Measurements from ENCODE around the gene EDC3. TPM values are rescaled to one million over a fixed set of nuclear protein-coding genes. Genes with fewer than 3 reads are reported as not detected.

The EDC3 gene
- total RNA-seq, 1 experiment from 2014 or later: 62.6 TPM

- intact Hi-C loops (cut with micrococcal nuclease; ENCODE audit: unreplicated experiment): no loop called here
- POLR2A ChIA-PET (ENCODE audit: low non-redundant PET): no interaction called here
- Histone ChIP-seq H3K9me3 (ENCODE audit: low read depth, low read length, poor library complexity, severe bottlenecking) (no peaks in the 10 kb centered on the region), H3K4me1 (ENCODE audit: insufficient read depth, low read length, poor library complexity, severe bottlenecking) (no peaks in the 10 kb centered on the region), H3K36me3 (ENCODE audit: insufficient read depth, low read length, poor library complexity, severe bottlenecking) (no peaks in the 10 kb centered on the region), H3K27ac (ENCODE audit: low read depth, low read length, poor library complexity, severe bottlenecking) (no peak overlapping the region), H3K4me3 (ENCODE audit: low read depth, low read length, poor library complexity, severe bottlenecking) (no peak overlapping the region), H3K27me3 (replicated peaks; ENCODE audit: insufficient read depth, low read depth, low read length, poor library complexity) (peaks cover 17% of the 10 kb centered on the region)
- TF ChIP-seq CTCF (conservative IDR thresholded peaks at IDR 0.05; ENCODE audit: low read depth, low read length): no peak
- TF ChIP-seq EZH2 (IDR thresholded peaks at IDR 0.05; ENCODE audit: borderline replicate concordance, low read depth, low read length, poor library complexity, severe bottlenecking): no peak
- CTCF ChIA-PET: no interaction called here
- DNase-seq (ENCODE audit: low spot score): no peak
- no TSS peak for BruUV-seq (replicated peaks)
These were observed 14.1 kb upstream of the EDC3 start for GRCh38 chr15:74709892-74710291.

DNA sequence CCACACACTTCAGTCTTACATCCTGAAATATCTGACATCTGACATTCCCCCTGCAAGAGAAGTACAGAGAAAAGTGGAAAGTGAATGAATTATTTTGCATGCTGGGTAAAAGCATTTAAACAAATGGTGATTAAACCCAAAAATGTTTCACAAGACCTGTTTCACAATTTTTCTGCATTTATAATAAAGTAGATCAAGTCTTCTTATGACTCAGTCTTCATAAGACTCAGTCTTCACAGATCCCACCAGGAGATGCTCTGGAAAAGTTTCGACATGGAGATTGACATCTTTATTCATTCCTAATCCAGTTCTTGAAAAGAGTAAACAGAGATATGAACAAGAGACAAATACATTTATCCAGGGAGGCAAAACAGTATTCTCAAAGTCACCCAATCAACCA, 13.2 kb upstream of the EDC3 start:
- H3K27me3 ChIP-seq (replicated peaks; ENCODE audit: insufficient read depth, low read depth, low read length, poor library complexity): peaks cover 17% of the 10 kb centered on the region
- TF ChIP-seq CTCF (conservative IDR thresholded peaks at IDR 0.05; ENCODE audit: low read depth, low read length) (no peak), EZH2 (IDR thresholded peaks at IDR 0.05; ENCODE audit: borderline replicate concordance, low read depth, low read length, poor library complexity, severe bottlenecking) (no peak)
- H3K4me1 ChIP-seq (ENCODE audit: insufficient read depth, low read length, poor library complexity, severe bottlenecking): no peaks in the 10 kb centered on the region
- H3K4me3 ChIP-seq (ENCODE audit: low read depth, low read length, poor library complexity, severe bottlenecking): no peak overlapping the region
- no peaks in the 10 kb centered on the region for H3K9me3 ChIP-seq (ENCODE audit: low read depth, low read length, poor library complexity, severe bottlenecking)
- no TSS peak for BruUV-seq (replicated peaks)
- intact Hi-C loops (cut with micrococcal nuclease; ENCODE audit: unreplicated experiment): no loop called here
- H3K36me3 ChIP-seq (ENCODE audit: insufficient read depth, low read length, poor library complexity, severe bottlenecking): no peaks in the 10 kb centered on the region
- no peak for DNase-seq (ENCODE audit: low spot score)
- POLR2A ChIA-PET (ENCODE audit: low non-redundant PET): no interaction called here
- CTCF ChIA-PET: no interaction called here
- no peak overlapping the region for H3K27ac ChIP-seq (ENCODE audit: low read depth, low read length, poor library complexity, severe bottlenecking)

- peak overlapping the region; percentile 88 for H3K27ac ChIP-seq (ENCODE audit: low read depth, low read length, poor library complexity, severe bottlenecking)
- no peak for DNase-seq (ENCODE audit: low spot score)
- POLR2A ChIA-PET (ENCODE audit: low non-redundant PET): interaction anchor here (0.6 kb wide), 1 partner anchor 65 kb away, joined by 3 read pairs; no protein-coding TSS in a partner anchor
- intact Hi-C loops (cut with micrococcal nuclease; ENCODE audit: unreplicated experiment): no loop called here
- BruUV-seq (replicated peaks): no TSS peak
- H3K4me1 ChIP-seq (ENCODE audit: insufficient read depth, low read length, poor library complexity, severe bottlenecking): peaks cover 7% of the 10 kb centered on the region
- CTCF ChIA-PET: no interaction called here
- no peaks in the 10 kb centered on the region for H3K36me3 ChIP-seq (ENCODE audit: insufficient read depth, low read length, poor library complexity, severe bottlenecking)
- H3K9me3 ChIP-seq (ENCODE audit: low read depth, low read length, poor library complexity, severe bottlenecking): no peaks in the 10 kb centered on the region
- H3K4me3 ChIP-seq (ENCODE audit: low read depth, low read length, poor library complexity, severe bottlenecking): peak overlapping the region; percentile 87
- TF ChIP-seq EZH2 (IDR thresholded peaks at IDR 0.05; ENCODE audit: borderline replicate concordance, low read depth, low read length, poor library complexity, severe bottlenecking) (no peak), CTCF (conservative IDR thresholded peaks at IDR 0.05; ENCODE audit: low read depth, low read length) (no peak)
- H3K27me3 ChIP-seq (replicated peaks; ENCODE audit: insufficient read depth, low read depth, low read length, poor library complexity): peaks cover 4% of the 10 kb centered on the region
These were observed 984 bp upstream of the EDC3 start for GRCh38 chr15:74696808-74697207.

Data from A673 (cell line).